H1 (cell line): Measurements from ENCODE around the gene ARID1B. TPM values are rescaled to one million over a fixed set of nuclear protein-coding genes. Genes with fewer than 3 reads are reported as not detected.

Experiments
- CTCF ChIA-PET: fragments of 300-600 bp; sonication (Branson Sonifier 250); formaldehyde crosslinking; loops from one replicate; lab custom pipeline; 2021; ENCODE audit not compliant: partially characterized antibody; lab: Charles Lee
- POLR2A ChIA-PET: fragments of 300-600 bp; sonication (Branson Sonifier 250); formaldehyde crosslinking; loops from one replicate; lab custom pipeline; 2021; ENCODE audit warnings: inconsistent platforms; ENCODE audit not compliant: partially characterized antibody; lab: Charles Lee
- DNase-seq, 2 experiments: peaks; one replicate each; pipeline versions ENCODE4 v3.0.0 to v3.0.0-alpha.2; 2010 to 2022; ENCODE audit warnings: low spot score in 2 of 2, low read depth in 1 of 2, mixed read lengths in 1 of 2
- FAIRE-seq: peaks from 2 replicates; lab custom pipeline; 2011; peaks lifted over from hg19 to GRCh38; lab: Jason Lieb, UNC
- H2AFZ ChIP-seq: 2 replicates; pipeline ENCODE4 v1.8.1; 2012; ENCODE audit warnings: low read length, inconsistent platforms
- H2AK5ac ChIP-seq: 2 replicates; pipeline ENCODE4 v1.6.1; 2013; ENCODE audit warnings: low read depth, low read length
- H2BK120ac ChIP-seq: replicated peaks from 2 replicates; pipeline ENCODE3; 2013; ENCODE audit warnings: low read depth, low read length, inconsistent platforms
- H2BK12ac ChIP-seq: 2 replicates; pipeline ENCODE4 v1.6.1; 2013; ENCODE audit warnings: low read depth, low read length
- H2BK15ac ChIP-seq: 2 replicates; pipeline ENCODE4 v1.6.1; 2013; ENCODE audit warnings: low read length
- H2BK20ac ChIP-seq: 2 replicates; pipeline ENCODE4 v1.6.1; 2013; ENCODE audit warnings: low read length
- H2BK5ac ChIP-seq: 2 replicates; pipeline ENCODE4 v1.6.1; 2013; ENCODE audit warnings: low read depth, low read length
- H3K14ac ChIP-seq: 2 replicates; pipeline ENCODE4 v1.6.1; 2013; ENCODE audit warnings: inconsistent platforms; ENCODE audit not compliant: insufficient read length
- H3K18ac ChIP-seq: 2 replicates; pipeline ENCODE4 v1.6.1; 2013; ENCODE audit warnings: low read length; ENCODE audit errors: extremely low read depth
- H3K23ac ChIP-seq: 2 replicates; pipeline ENCODE4 v1.6.1; 2013; ENCODE audit warnings: inconsistent platforms; ENCODE audit not compliant: insufficient read length
- H3K23me2 ChIP-seq: 2 replicates; pipeline ENCODE4 v1.6.1; 2013; ENCODE audit warnings: low read depth, low read length
- H3K27ac ChIP-seq: 2 replicates; pipeline ENCODE4 v1.6.1; 2011; ENCODE audit warnings: low read depth, low read length, inconsistent platforms
- H3K27me3 ChIP-seq, 4 experiments: replicated peaks in 1 of 4; 1 replicate in 1 of 4; 2 replicates in 3 of 4; pipeline versions ENCODE4 v1.6.1 to v1.8.1; 2011 to 2013; ENCODE audit warnings: low read length in 3 of 4, mild to moderate bottlenecking in 3 of 4, inconsistent platforms in 2 of 4, mixed read lengths in 2 of 4, moderate library complexity in 1 of 4; ENCODE audit not compliant: control insufficient read depth in 3 of 4, insufficient read depth in 3 of 4; ENCODE audit errors: extremely low read depth in 1 of 4
- H3K36me3 ChIP-seq, 4 experiments: 2 replicates each; pipeline versions ENCODE4 v1.6.1 to v1.8.1; 2011 to 2013; ENCODE audit warnings: mild to moderate bottlenecking in 4 of 4, low read length in 3 of 4, moderate library complexity in 2 of 4, control low read depth in 1 of 4, inconsistent platforms in 1 of 4; ENCODE audit not compliant: insufficient read depth in 4 of 4, control insufficient read depth in 2 of 4
- H3K4ac ChIP-seq: replicated peaks from 2 replicates; pipeline ENCODE3; 2013; ENCODE audit warnings: low read length, low read depth, mixed read lengths, inconsistent platforms; ENCODE audit not compliant: insufficient read length
- H3K4me1 ChIP-seq, 4 experiments: replicated peaks in 1 of 4; 1 replicate in 1 of 4; 2 replicates in 3 of 4; pipeline versions ENCODE4 v1.6.1 to v1.8.1; 2011 to 2013; ENCODE audit warnings: low read length in 3 of 4, inconsistent platforms in 2 of 4, mixed read lengths in 1 of 4; ENCODE audit not compliant: insufficient read depth in 4 of 4, control insufficient read depth in 3 of 4
- H3K4me2 ChIP-seq, 2 experiments: 2 replicates each; pipeline versions ENCODE4 v1.6.1 to v1.8.1; 2011 to 2013; ENCODE audit warnings: low read depth in 2 of 2, low read length in 2 of 2, control low read depth in 1 of 2, inconsistent platforms in 1 of 2, mild to moderate bottlenecking in 1 of 2; ENCODE audit not compliant: insufficient read depth in 1 of 2
- H3K4me3 ChIP-seq, 4 experiments: fragments of 200-600, 300-600 bp in 1 of 4; sonication (generic), shearing (Covaris generic), sonication (Bioruptor Twin) in 1 of 4; 2 replicates each; pipeline versions ENCODE4 v1.5.1 to v1.8.1; 2011 to 2016; ENCODE audit warnings: low read length in 4 of 4, low read depth in 3 of 4, control low read depth in 2 of 4, inconsistent platforms in 2 of 4, mild to moderate bottlenecking in 2 of 4, mixed read lengths in 1 of 4, moderate library complexity in 1 of 4; ENCODE audit not compliant: insufficient read depth in 2 of 4; ENCODE audit errors: extremely low read depth in 1 of 4
- H3K56ac ChIP-seq: replicated peaks from 2 replicates; pipeline ENCODE3; 2013; ENCODE audit warnings: low read depth, mild to moderate bottlenecking, mixed read lengths, low read length, inconsistent platforms; ENCODE audit not compliant: insufficient read length
- H3K79me1 ChIP-seq: 2 replicates; pipeline ENCODE4 v1.6.1; 2013; ENCODE audit warnings: low read depth, low read length, control low read depth
- H3K79me2 ChIP-seq, 2 experiments: 2 replicates each; pipeline versions ENCODE4 v1.6.1 to v1.8.1; 2012 to 2013; ENCODE audit warnings: low read length in 2 of 2, mild to moderate bottlenecking in 2 of 2, inconsistent platforms in 1 of 2; ENCODE audit not compliant: insufficient read depth in 2 of 2, control insufficient read depth in 1 of 2
- H3K9ac ChIP-seq, 4 experiments: replicated peaks in 1 of 4; 1 replicate in 1 of 4; 2 replicates in 3 of 4; pipeline versions ENCODE4 v1.6.1 to v1.8.1; 2011 to 2013; ENCODE audit warnings: low read depth in 3 of 4, low read length in 3 of 4, control low read depth in 2 of 4, mild to moderate bottlenecking in 2 of 4, moderate library complexity in 2 of 4, inconsistent platforms in 1 of 4; ENCODE audit errors: extremely low read depth in 1 of 4
- H3K9me3 ChIP-seq, 2 experiments: 2 replicates each; pipeline versions ENCODE4 v1.6.1 to v1.8.1; 2012 to 2013; ENCODE audit warnings: mild to moderate bottlenecking in 2 of 2, moderate library complexity in 2 of 2, control low read depth in 1 of 2, inconsistent platforms in 1 of 2, low read depth in 1 of 2, low read length in 1 of 2, mixed read lengths in 1 of 2; ENCODE audit not compliant: insufficient read depth in 2 of 2
- H4K20me1 ChIP-seq, 2 experiments: replicated peaks in 1 of 2; 2 replicates each; pipeline versions ENCODE3 to v1.8.1; 2011 to 2013; ENCODE audit warnings: inconsistent platforms in 2 of 2, low read length in 2 of 2, mild to moderate bottlenecking in 1 of 2; ENCODE audit not compliant: insufficient read depth in 2 of 2, control insufficient read depth in 1 of 2
- H4K5ac ChIP-seq: 2 replicates; pipeline ENCODE4 v1.6.1; 2013; ENCODE audit warnings: low read length, low read depth, mixed read lengths, inconsistent platforms; ENCODE audit not compliant: insufficient read length
- H4K8ac ChIP-seq: 2 replicates; pipeline ENCODE4 v1.8.0; 2013; ENCODE audit warnings: mild to moderate bottlenecking, moderate library complexity, low read length, inconsistent platforms; ENCODE audit not compliant: insufficient read depth; ENCODE audit errors: extremely low read depth
- H4K91ac ChIP-seq: replicated peaks from 2 replicates; pipeline ENCODE3; 2013; ENCODE audit warnings: low read length, mixed read lengths, inconsistent platforms; ENCODE audit not compliant: insufficient read length
- CHD2 ChIP-seq: IDR thresholded peaks from 2 replicates; pipeline ENCODE4 v1.6.1; 2012; ENCODE audit warnings: low read length, improper control_type of control experiment
- EP300 ChIP-seq, 2 experiments: IDR thresholded peaks; 1 replicate in 1 of 2; 2 replicates in 1 of 2; pipeline ENCODE4 v1.6.1; 2011 to 2012; ENCODE audit warnings: low read depth in 2 of 2, low read length in 2 of 2, mild to moderate bottlenecking in 2 of 2, borderline replicate concordance in 1 of 2, inconsistent platforms in 1 of 2, moderate library complexity in 1 of 2
- HDAC2 ChIP-seq, 2 experiments: fragments of 300-600 bp in 1 of 2; sonication (generic) in 1 of 2; IDR thresholded peaks; 2 replicates each; pipeline ENCODE4 v1.6.1; 2011 to 2012; ENCODE audit warnings: low read depth in 2 of 2, low read length in 2 of 2, mild to moderate bottlenecking in 2 of 2, moderate library complexity in 2 of 2, borderline replicate concordance in 1 of 2, inconsistent platforms in 1 of 2
- MAFK ChIP-seq: IDR thresholded peaks from 2 replicates; pipeline ENCODE4 v1.6.1; 2012; ENCODE audit warnings: low read depth, mild to moderate bottlenecking, improper control_type of control experiment, low read length
- MAX ChIP-seq: IDR thresholded peaks from 2 replicates; pipeline ENCODE4 v1.6.1; 2012; ENCODE audit warnings: inconsistent platforms
- WGBS, 2 experiments: shearing (Covaris generic) in 1 of 2; methylation state at CpG; one replicate each; pipeline versions ENCODE4 v1.1.6 to v1.1.7; 2013 to 2015; ENCODE audit warnings: low lambda C conversion rate in 2 of 2, mixed read lengths in 2 of 2, inconsistent platforms in 1 of 2, low coverage in 1 of 2, missing lambda C conversion rate in 1 of 2; ENCODE audit not compliant: insufficient replicate concordance in 2 of 2, insufficient coverage in 1 of 2, insufficient read length in 1 of 2; ENCODE audit errors: extremely low coverage in 1 of 2, missing lambda C conversion rate in 1 of 2; 5-methylcytosine and 5-hydroxymethylcytosine counted together
- polyA plus RNA-seq, 7 experiments: library from polyadenylated mRNA; depleted of rRNA in 3 of 7; stranded (reverse) in 5 of 7; unstranded in 2 of 7; fragments of >200 nt in 5 of 7; fragments of 200-250 nt in 2 of 7; gene quantifications; 1 replicate in 5 of 7; 2 replicates in 1 of 7; 4 replicates in 1 of 7; pipeline versions ENCODE4 v1.2.1 to v1.2.3, GENCODE V29; 2011 to 2013; ENCODE audit warnings: missing spikeins in 2 of 7, mixed read lengths in 2 of 7
- total RNA-seq: library from RNA; stranded (reverse); fragmentation: NEBNext Ultra II Directional; extraction: Animal tissue kit (Norgen Biotek cat#: 25700); gene quantifications from 2 replicates; pipeline ENCODE4 v1.2.1, GENCODE V29; 2021

The ARID1B gene
- total and polyA plus RNA-seq, 2 of the 8 experiments (the other 6 are each of a cell fraction or from before 2014, with no cell fraction given): 24.3 to 70.3 TPM

- H3K4me2 ChIP-seq: no peak overlapping the region
- WGBS, 2 experiments: 83 to 100% methylated on average over 2 to 10 of the region's 10 CpGs
- no peak overlapping the region for H4K91ac ChIP-seq
- H4K20me1 ChIP-seq: peaks cover 0 to 2% of the 10 kb centered on the region in 2 experiments
- DNase-seq (no peak), FAIRE-seq (no peak)
- no peaks in the 10 kb centered on the region for H3K36me3 ChIP-seq
- no peak overlapping the region for H3K18ac ChIP-seq
- H3K4me3 ChIP-seq: no peak overlapping the region
- H3K4me1 ChIP-seq: peaks cover 9 to 17% (median 13%) of the 10 kb centered on the region in 4 experiments
- no peak overlapping the region for H2BK15ac ChIP-seq
- H3K56ac ChIP-seq: no peak overlapping the region
- peaks cover 11% of the 10 kb centered on the region; the same call in 1 of the 2 replicates for H3K79me1 ChIP-seq
- H3K79me2 ChIP-seq: peaks cover 0 to 89% of the 10 kb centered on the region in 2 experiments; a peak in 3 of 4 replicates
- no peaks in the 10 kb centered on the region for H3K23me2 ChIP-seq
- H4K5ac ChIP-seq: no peak overlapping the region
- ChIA-PET POLR2A (interaction anchor here (0.6 to 1.3 kb wide), 4 partner anchors 21 to 1853 kb away, joined by 3 to 4 read pairs (median 3); no protein-coding TSS in a partner anchor), CTCF (interaction anchor here (1.0 to 1.8 kb wide), 8 partner anchors 9 to 65 kb away, joined by 3 to 5 read pairs (median 4); no protein-coding TSS in a partner anchor)
- no peak overlapping the region; a peak in 1 of 7 replicates for H3K9ac ChIP-seq
- no peak overlapping the region for H3K14ac ChIP-seq
- H3K4ac ChIP-seq: no peak overlapping the region
- no peaks in the 10 kb centered on the region for H3K9me3 ChIP-seq
- no peak overlapping the region for H2AFZ ChIP-seq
- no peak overlapping the region for H3K23ac ChIP-seq
- H2BK120ac ChIP-seq: no peak overlapping the region
- no peak overlapping the region; the same call in 1 of the 2 replicates for H2BK5ac ChIP-seq
- H3K27ac ChIP-seq: no peak overlapping the region
- peak overlapping the region; percentile 34; the same call in 1 of the 2 replicates for H2BK20ac ChIP-seq
- H4K8ac ChIP-seq: no peak overlapping the region
- H3K27me3 ChIP-seq: no peaks in the 10 kb centered on the region
- no peak overlapping the region for H2AK5ac ChIP-seq
- H2BK12ac ChIP-seq: no peak overlapping the region; the same call in 1 of the 2 replicates
- no peak for TF ChIP-seq EP300 (IDR thresholded peaks at IDR 0.05; ENCODE audit: borderline replicate concordance in 1 of 2, low read depth in 2 of 2, low read length in 2 of 2)
- TF ChIP-seq MAX: no peak
- TF ChIP-seq CHD2: no peak
- no peak for TF ChIP-seq HDAC2 (IDR thresholded peaks at IDR 0.05; ENCODE audit: borderline replicate concordance in 1 of 2, low read depth in 2 of 2, low read length in 2 of 2)
- peak; percentile 98 for TF ChIP-seq MAFK
Observed at GRCh38 chr6:156963712-156964700, 186.8 kb downstream of the ARID1B start.
